ENCODE measurements around the gene SLC12A8. TPM values are rescaled to one million over a fixed set of nuclear protein-coding genes. Genes with fewer than 3 reads are reported as not detected.

The SLC12A8 gene
- total RNA-seq, 1 donor from 2014 or later: 24.2 TPM

- DNase-seq (ENCODE audit: low spot score) (no peak), ATAC-seq (no peak)
Observed at GRCh38 chr3:125117631-125118191, 94.8 kb downstream of the SLC12A8 start.

GRCh38 chr3:125116311-125117080 is 96.1 kb downstream of the SLC12A8 start:
- ATAC-seq (peak; percentile 48), DNase-seq (ENCODE audit: low spot score) (no peak)

DNA sequence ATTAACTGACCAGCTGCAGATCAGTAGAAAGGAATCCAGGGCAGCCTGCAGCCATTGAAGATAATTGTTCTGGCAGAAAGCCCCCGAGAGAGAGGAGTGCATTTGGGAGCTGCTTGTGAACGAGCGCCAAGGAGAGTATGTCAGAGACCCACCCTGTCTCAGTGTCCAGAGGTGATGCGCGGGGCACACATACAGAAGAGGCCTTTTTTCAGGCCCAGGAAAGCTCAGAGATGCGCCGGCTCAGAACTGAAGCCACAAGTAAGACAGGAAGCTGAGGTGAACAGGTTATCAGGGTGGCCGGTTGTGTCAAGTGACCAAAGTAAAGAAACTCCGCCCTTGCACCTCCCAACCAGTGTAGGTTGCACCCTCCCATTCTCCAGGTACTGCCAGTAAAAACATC is 96.9 kb downstream of the SLC12A8 start:
- ATAC-seq (peak; percentile 23), DNase-seq (ENCODE audit: low spot score) (no peak)

GRCh38 chr3:125112981-125113380 is 99.6 kb downstream of the SLC12A8 start:
- DNase-seq (ENCODE audit: low spot score) (no peak), ATAC-seq (no peak)

GRCh38 chr3:125110876-125111480 is 101.6 kb downstream of the SLC12A8 start:
- DNase-seq (ENCODE audit: low spot score) (no peak), ATAC-seq (no peak)

- DNase-seq (ENCODE audit: low spot score) (no peak), ATAC-seq (no peak)
Observed at GRCh38 chr3:125110016-125110875, 102.3 kb downstream of the SLC12A8 start.

DNA sequence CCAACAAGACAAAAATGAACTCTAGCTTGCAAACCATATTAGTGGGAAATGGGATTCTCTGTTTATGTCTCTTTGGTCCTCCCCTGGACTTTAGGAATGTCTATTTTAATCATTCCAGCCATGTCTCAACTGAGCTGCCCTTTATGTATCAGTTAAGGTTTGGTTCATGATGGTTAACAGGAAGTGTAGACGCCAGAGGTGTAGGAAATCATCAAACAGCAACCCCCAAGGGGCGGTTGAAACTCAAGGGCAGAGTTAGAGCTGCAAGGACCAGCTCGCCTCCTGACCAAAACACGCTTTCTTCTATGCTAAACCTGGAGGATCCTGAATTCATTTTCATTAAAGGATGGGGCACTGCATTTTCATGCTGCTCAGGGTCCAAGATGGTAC is 103.0 kb downstream of the SLC12A8 start:
- ATAC-seq: no peak
- DNase-seq (ENCODE audit: low spot score): no peak

DNA sequence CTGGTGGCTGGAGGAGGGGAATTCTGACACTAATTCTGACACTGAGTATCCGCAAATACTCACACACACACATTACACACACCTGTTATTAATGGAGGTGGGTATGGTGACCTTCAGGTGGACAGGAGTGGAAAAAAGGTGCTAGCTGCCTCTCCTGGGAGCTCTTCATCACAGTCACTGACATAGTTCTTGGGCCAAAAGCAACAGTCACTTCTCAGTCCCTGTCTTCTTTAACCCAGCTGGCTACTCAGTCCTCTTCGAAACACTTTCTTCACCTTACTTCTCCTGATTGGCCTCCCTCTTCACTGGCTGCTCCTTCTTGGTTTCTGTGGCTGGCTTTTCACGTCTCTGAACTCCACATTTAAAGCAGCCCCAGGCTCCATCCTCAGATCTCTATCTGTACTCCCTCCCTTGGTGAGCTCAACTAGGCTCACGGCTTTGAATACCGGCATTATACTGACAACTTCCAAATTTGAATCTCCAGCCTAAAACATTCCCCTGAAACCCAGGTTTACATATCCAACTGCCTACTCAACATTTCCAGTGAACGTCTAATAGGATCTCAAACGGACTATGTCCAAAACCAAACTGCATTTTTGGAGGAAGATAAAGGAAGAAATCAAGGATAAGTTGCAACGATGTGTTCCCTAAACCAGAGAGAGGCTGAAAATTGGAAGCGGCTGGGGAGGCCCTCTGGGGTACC is 103.6 kb downstream of the SLC12A8 start:
- no peak for DNase-seq (ENCODE audit: low spot score)

DNA sequence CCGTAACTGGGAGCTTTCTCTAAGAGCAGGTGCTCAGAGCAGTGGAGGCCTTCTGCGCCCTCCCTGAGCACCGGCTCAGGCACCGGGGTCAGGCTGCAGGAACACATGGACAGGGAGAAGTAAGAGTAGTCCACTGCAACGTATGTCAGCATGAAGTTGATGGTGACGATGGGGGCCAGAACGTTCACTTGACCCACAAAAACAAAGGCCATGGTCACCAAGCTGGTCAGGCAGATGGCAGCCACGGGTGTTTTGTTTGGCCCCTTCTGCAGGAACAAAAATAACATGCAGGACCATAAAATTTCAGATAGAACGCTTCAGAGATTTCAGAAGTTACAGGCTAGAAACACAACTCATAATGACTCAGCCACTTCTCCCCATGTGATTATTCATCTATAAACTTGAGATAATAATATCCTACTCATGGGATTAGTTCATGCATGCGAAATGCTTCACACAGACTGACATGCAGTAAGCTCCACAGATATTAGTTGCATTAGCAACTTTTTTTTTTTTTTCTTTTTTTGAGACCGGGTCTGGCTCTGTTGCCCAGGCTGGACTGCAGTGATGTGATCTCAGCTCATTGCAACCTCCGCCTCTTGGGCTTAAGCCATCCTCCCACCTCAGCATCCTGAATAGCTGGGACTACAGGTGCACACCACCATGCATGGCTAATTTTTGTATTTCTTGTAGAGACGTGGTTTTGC is 104.5 kb downstream of the SLC12A8 start:
- DNase-seq (ENCODE audit: low spot score): no peak
- no peak for ATAC-seq

More for the DNA sequence above, 103.6 kb downstream of the SLC12A8 start:
- no peak for ATAC-seq

- ATAC-seq: no peak
- DNase-seq (ENCODE audit: low spot score): no peak
Observed at GRCh38 chr3:125107363-125107762, 105.2 kb downstream of the SLC12A8 start.

GRCh38 chr3:125105116-125105515 is 107.4 kb downstream of the SLC12A8 start:
- ATAC-seq: no peak
- DNase-seq (ENCODE audit: low spot score): no peak

- DNase-seq (ENCODE audit: low spot score) (no peak), ATAC-seq (no peak)
Observed at GRCh38 chr3:125104639-125105038, 107.9 kb downstream of the SLC12A8 start.

- DNase-seq (ENCODE audit: low spot score) (no peak), ATAC-seq (no peak)
Observed at GRCh38 chr3:125103406-125103805, 109.1 kb downstream of the SLC12A8 start.

DNA sequence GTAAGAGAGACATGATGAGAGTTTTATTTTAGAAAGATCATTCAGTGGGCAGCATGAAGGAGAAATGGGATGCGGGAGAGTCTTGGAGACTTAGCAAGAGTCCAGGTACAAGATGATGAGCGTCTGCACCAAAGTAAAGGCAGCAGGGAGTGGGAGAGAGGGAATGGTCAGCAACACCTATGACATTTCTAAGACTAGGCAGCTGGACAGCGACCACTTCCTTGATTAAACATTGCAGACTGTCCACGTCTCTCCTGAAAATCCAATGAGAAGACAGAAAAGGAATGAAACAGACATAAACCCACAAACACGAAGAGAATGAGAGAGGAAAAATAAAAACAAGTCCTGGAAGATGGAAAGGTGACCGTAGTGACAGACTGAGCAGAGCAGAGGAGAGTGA is 110.1 kb downstream of the SLC12A8 start:
- no peak for DNase-seq (ENCODE audit: low spot score)
- ATAC-seq: no peak

DNA sequence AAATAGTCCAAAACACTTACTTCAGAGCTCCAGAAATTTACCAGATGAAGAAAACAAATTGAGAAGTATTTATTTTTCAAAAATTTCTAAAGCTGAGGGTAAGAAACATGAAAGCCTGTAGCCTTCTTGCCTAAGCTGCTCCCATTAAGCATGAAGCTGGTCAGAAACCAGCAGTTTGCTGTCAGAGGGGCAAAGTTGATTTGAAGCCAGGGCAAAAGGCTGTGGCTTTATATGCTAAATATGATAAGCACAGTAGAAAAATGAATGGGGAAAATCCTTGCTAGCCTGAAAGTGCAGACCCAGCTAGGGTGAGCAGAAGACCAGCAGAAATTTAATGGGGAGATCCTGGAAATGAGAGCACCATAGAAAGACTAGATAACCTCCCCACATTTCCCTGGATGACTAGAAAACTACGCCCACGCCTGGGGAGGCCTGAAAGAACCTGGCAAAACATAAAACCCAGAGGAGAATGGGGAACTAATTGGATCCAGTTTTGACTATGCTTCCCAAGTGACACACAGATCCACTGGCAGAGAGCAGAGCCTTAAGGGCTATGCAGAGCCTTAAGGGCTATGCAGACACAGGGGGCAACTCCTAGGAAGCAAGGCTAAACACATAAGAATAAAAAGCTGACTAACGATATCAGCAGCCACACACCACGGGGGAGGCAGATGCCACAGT is 113.8 kb downstream of the SLC12A8 start:
- ATAC-seq (no peak), DNase-seq (ENCODE audit: low spot score) (no peak)

DNA sequence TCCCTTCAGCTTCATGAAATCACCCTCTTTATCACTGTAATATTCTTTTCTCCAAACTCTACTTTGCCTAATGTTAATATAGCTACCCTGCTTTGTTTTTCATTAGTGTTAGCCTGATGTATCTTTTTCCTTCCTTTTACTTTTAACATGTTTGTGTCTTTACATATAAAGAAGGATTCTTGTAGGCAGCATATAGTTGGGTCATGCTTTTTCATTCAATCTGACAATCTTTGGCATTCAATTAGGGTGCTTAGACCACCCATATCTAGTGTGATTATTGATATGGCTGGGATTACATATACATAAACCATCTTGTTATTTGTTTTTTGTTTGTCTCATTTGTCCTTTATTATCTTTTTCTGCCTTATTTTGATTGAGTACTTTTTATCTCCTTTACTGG is 121.9 kb downstream of the SLC12A8 start:
- DNase-seq (ENCODE audit: low spot score) (no peak), ATAC-seq (no peak)

DNA sequence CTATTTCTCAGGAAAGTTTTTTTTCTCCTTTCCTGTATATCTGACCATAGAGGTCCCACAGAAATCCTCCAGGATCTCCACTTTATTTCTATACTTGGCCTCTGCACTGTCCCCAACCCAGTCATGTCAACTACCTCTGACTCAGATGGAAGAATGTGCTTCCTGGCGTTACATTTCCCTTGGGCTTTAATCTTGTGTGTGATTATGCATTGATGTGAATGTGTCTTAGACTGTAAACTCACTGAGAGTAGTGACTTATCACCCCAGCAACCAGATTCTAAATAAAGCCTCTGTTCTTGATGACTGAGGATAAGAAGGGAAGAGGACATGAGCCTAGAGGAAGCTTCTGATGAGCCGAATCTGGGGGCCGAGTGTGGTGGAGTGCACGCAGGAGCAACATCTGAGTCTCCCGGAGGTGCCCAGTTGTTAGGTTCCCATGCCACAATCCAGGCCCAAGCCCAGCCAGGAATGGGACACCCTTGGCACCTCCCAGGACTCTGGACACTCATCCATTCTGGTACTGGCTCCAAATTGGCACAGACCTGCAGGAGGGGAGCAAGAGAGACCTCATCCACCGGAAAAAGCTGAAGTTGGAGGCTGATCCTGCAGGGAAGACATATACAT is 124.7 kb downstream of the SLC12A8 start:
- ATAC-seq: no peak
- no peak for DNase-seq (ENCODE audit: low spot score)

- DNase-seq (ENCODE audit: low spot score) (no peak), ATAC-seq (no peak)
Observed at GRCh38 chr3:125085166-125085565, 127.4 kb downstream of the SLC12A8 start.

DNA sequence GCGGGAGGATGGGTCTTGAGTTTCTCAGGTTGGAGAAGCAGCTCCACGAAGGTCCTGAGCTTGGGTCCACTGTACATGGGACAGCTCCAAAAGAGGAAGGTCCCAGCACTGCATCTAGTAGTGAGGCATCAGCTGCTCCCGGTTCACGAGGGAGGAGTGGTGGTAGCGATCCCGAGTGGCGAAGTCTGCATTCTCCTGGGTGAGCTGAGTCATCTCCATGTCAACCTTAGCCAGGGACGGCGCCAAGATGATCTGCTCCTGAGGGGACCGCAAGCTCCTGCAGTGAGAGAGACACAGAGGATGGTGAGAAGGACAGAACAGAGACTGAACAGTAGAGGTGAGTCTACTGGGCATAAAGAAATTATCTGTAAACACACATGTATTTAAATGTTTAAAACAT is 128.8 kb downstream of the SLC12A8 start:
- DNase-seq (ENCODE audit: low spot score): no peak
- no peak for ATAC-seq
